Caco-2 (cell line): ENCODE results near the gene SERTAD4. TPM values are rescaled to one million over a fixed set of nuclear protein-coding genes. Genes with fewer than 3 reads are reported as not detected.

Experiments
- total RNA-seq: library from RNA; stranded (reverse); gene quantifications from 2 replicates; pipeline ENCODE4 v1.2.3, GENCODE V29; 2022

The SERTAD4 gene
- total RNA-seq, 1 experiment from 2014 or later: 2.8 TPM

Other genes starting within 250 kb of the SERTAD4 start
- gene HHAT, start 96.1 kb downstream of the SERTAD4 start, total RNA-seq: 3.9 and 4.3 TPM in 2 replicates